HEK293 (cell line): Measurements from ENCODE around the gene PPIP5K2.

Source experiments
- ELK4 ChIP-seq: IDR thresholded peaks from 2 replicates; pipeline ENCODE4 v1.6.1; 2011; ENCODE audit warnings: mild to moderate bottlenecking, low read depth, low read length, borderline replicate concordance
- FEZF1 ChIP-seq: fragments of 450-650 bp; formaldehyde crosslinking; IDR thresholded peaks from 2 replicates; pipeline ENCODE4 v1.5.1; 2016; ENCODE audit warnings: missing biosample characterization, missing genetic modification characterization
- GLI4 ChIP-seq: fragments of 450-650 bp; formaldehyde crosslinking; IDR thresholded peaks from 2 replicates; pipeline ENCODE4 v1.5.1; 2016; ENCODE audit warnings: missing biosample characterization, missing genetic modification characterization
- GLIS1 ChIP-seq: fragments of 450-650 bp; formaldehyde crosslinking; IDR thresholded peaks from 2 replicates; pipeline ENCODE4 v1.5.1; 2016; ENCODE audit warnings: missing biosample characterization, missing genetic modification characterization
- MEIS1 ChIP-seq: sonication (generic); formaldehyde crosslinking; IDR thresholded peaks from 2 replicates; pipeline ENCODE4 v1.8.1; 2022; ENCODE audit warnings: missing genetic modification reagents, mild to moderate bottlenecking, borderline replicate concordance
- OVOL3 ChIP-seq: fragments of 450-650 bp; formaldehyde crosslinking; IDR thresholded peaks from 2 replicates; pipeline ENCODE4 v1.5.1; 2016; ENCODE audit warnings: missing biosample characterization, missing genetic modification characterization
- PBX3 ChIP-seq: sonication (generic); formaldehyde crosslinking; IDR thresholded peaks from 2 replicates; pipeline ENCODE4 v1.8.1; 2022; ENCODE audit warnings: mild to moderate bottlenecking, moderate library complexity, missing genetic modification reagents
- PRDM10 ChIP-seq: fragments of 450-650 bp; formaldehyde crosslinking; IDR thresholded peaks from 2 replicates; pipeline ENCODE4 v1.5.1; 2016; ENCODE audit warnings: missing biosample characterization, missing genetic modification characterization
- PRDM4 ChIP-seq: fragments of 450-650 bp; formaldehyde crosslinking; IDR thresholded peaks from 2 replicates; pipeline ENCODE4 v1.5.1; 2017; ENCODE audit warnings: missing biosample characterization, missing genetic modification characterization
- REST ChIP-seq: fragments of 450-650 bp; formaldehyde crosslinking; IDR thresholded peaks from 2 replicates; pipeline ENCODE4 v1.5.1; 2016; ENCODE audit warnings: missing biosample characterization, missing genetic modification characterization
- SP2 ChIP-seq: fragments of 450-650 bp; formaldehyde crosslinking; IDR thresholded peaks from 2 replicates; pipeline ENCODE4 v1.5.1; 2016; ENCODE audit warnings: missing biosample characterization, missing genetic modification characterization
- TRIM28 ChIP-seq: IDR thresholded peaks from 2 replicates; pipeline ENCODE4 v1.6.1; 2011; ENCODE audit warnings: low read length, control low read depth, borderline replicate concordance
- ZBTB17 ChIP-seq: fragments of 450-650 bp; formaldehyde crosslinking; IDR thresholded peaks from 2 replicates; pipeline ENCODE4 v1.5.1; 2016; ENCODE audit warnings: missing biosample characterization, missing genetic modification characterization
- ZBTB20 ChIP-seq: fragments of 450-650 bp; formaldehyde crosslinking; IDR thresholded peaks from 2 replicates; pipeline ENCODE4 v1.5.1; 2016; ENCODE audit warnings: missing biosample characterization, missing genetic modification characterization
- ZNF248 ChIP-seq: fragments of 450-650 bp; formaldehyde crosslinking; IDR thresholded peaks from 2 replicates; pipeline ENCODE4 v1.5.1; 2017; ENCODE audit warnings: missing biosample characterization, missing genetic modification characterization
- ZNF274 ChIP-seq, 2 experiments: fragments of 200-500 bp in 1 of 2; fragments of 450-650 bp in 1 of 2; sonication (Bioruptor generic) in 1 of 2; formaldehyde crosslinking in 1 of 2; IDR thresholded peaks; 2 replicates each; pipeline versions ENCODE4 v1.5.1 to v1.6.1; 2014 to 2016; ENCODE audit warnings: borderline replicate concordance in 1 of 2, inconsistent platforms in 1 of 2, low read length in 1 of 2, missing biosample characterization in 1 of 2, missing genetic modification characterization in 1 of 2
- ZNF292 ChIP-seq: fragments of 450-650 bp; formaldehyde crosslinking; IDR thresholded peaks from 2 replicates; pipeline ENCODE4 v1.5.1; 2016; ENCODE audit warnings: low read depth, missing biosample characterization, missing genetic modification characterization, borderline replicate concordance
- ZNF37A ChIP-seq: fragments of 450-650 bp; IDR thresholded peaks from 2 replicates; pipeline ENCODE4 v1.5.1; 2018; ENCODE audit warnings: missing biosample characterization, missing genetic modification characterization
- ZNF48 ChIP-seq: fragments of 450-650 bp; formaldehyde crosslinking; IDR thresholded peaks from 2 replicates; pipeline ENCODE4 v1.5.1; 2016; ENCODE audit warnings: missing biosample characterization, missing genetic modification characterization
- ZNF692 ChIP-seq: fragments of 450-650 bp; formaldehyde crosslinking; IDR thresholded peaks from 2 replicates; pipeline ENCODE4 v1.5.1; 2016; ENCODE audit warnings: missing biosample characterization, missing genetic modification characterization
- ZSCAN18 ChIP-seq: fragments of 450-650 bp; formaldehyde crosslinking; IDR thresholded peaks from 2 replicates; pipeline ENCODE4 v1.5.1; 2016; ENCODE audit warnings: missing biosample characterization, missing genetic modification characterization
- ZSCAN5A ChIP-seq: fragments of 450-650 bp; formaldehyde crosslinking; IDR thresholded peaks from 2 replicates; pipeline ENCODE4 v1.5.1; 2016; ENCODE audit warnings: missing biosample characterization, missing genetic modification characterization

PPIP5K2 gene

GRCh38 chr5:103259705-103260355, 139.7 kb downstream of the PPIP5K2 start (continued):
- TF ChIP-seq FEZF1 (tag by site-specific recombination) (no peak), ZNF292 (tag by site-specific recombination) (no peak), REST (tag by site-specific recombination) (no peak; the same call in 1 of the 2 replicates), PRDM4 (tag by site-specific recombination) (peak; percentile 19; the same call in 1 of the 2 replicates), PBX3 (CRISPR knock-in tag) (no peak; the same call in 1 of the 2 replicates), TRIM28 (no peak), ZBTB17 (tag by site-specific recombination) (peak; percentile 35; the same call in 1 of the 2 replicates), PRDM10 (tag by site-specific recombination) (peak; percentile 57), OVOL3 (no peak), ZSCAN5A (no peak), ZNF48 (no peak), ZNF37A (tag by site-specific recombination) (no peak), GLIS1 (tag by site-specific recombination) (peak; percentile 90), ZNF692 (no peak), MEIS1 (CRISPR knock-in tag) (no peak), GLI4 (0 out of 2 replicates have a peak, but pooled peaks have one; percentile 75), ZBTB20 (tag by site-specific recombination) (peak; percentile 73; the same call in 1 of the 2 replicates), ZSCAN18 (tag by site-specific recombination) (no peak), ZNF248 (tag by site-specific recombination) (no peak), ZNF274 (IDR thresholded peaks at IDR 0.05; ENCODE audit: low read length) (no peak), ZNF274 (tag by site-specific recombination; IDR thresholded peaks at IDR 0.05; ENCODE audit: borderline replicate concordance) (no peak), ELK4 (no peak), SP2 (tag by site-specific recombination) (no peak; the same call in 1 of the 2 replicates)
